Measurements from ENCODE around the gene LURAP1L. TPM values are rescaled to one million over a fixed set of nuclear protein-coding genes. Genes with fewer than 3 reads are reported as not detected.

LURAP1L gene
- total RNA-seq, 1 experiment from 2014 or later, result 0.13 TPM

DNA sequence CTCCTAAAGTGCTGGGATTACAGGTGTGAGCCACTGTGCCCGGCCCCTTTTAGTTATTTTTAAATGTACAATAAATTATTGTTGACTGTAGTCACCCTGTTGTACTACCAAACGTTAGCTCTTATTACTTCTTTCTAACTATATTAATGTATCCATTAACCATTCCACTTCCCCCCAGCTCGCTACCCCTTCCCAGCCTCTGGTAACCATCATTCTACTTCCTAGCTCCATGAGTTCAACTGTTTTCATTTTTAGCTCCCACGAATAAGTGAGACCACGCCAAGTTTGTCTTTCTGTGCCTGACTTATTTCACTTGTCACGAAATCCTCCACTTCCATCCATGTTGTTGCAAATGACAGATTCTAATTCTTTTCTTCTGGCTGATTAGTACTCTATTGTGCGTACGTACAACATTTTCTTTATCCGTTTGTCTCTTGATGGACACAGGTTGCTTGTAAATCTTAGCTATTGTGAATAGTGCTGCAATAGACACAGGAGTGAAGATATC, 6.5 kb downstream of the LURAP1L start:
- Histone ChIP-seq H4K5ac (ENCODE audit: insufficient read length, low read depth, low read length) (no peak overlapping the region), H4K20me1 (ENCODE audit: control insufficient read depth, insufficient read depth, insufficient read length) (no peaks in the 10 kb centered on the region), H3K27ac (ENCODE audit: insufficient read length, low read depth, low read length) (no peak overlapping the region), H3K9me3 (ENCODE audit: control insufficient read depth, low read depth, low read length) (no peaks in the 10 kb centered on the region), H2BK12ac (ENCODE audit: insufficient read length, low read depth, low read length) (no peak overlapping the region), H2BK120ac (ENCODE audit: low read depth, low read length, poor library complexity, severe bottlenecking) (no peak overlapping the region), H3K79me2 (ENCODE audit: insufficient read depth, low read length) (no peaks in the 10 kb centered on the region), H4K91ac (ENCODE audit: insufficient read length, low read depth, low read length) (no peak overlapping the region), H3K27me3 (ENCODE audit: insufficient read depth, low read length) (no peaks in the 10 kb centered on the region), H2AK5ac (ENCODE audit: insufficient read length, low read length) (no peak overlapping the region), H2BK5ac (ENCODE audit: insufficient read length, low read length) (no peak overlapping the region), H3K23ac (ENCODE audit: insufficient read length, low read depth, low read length) (no peak overlapping the region), H3K4ac (ENCODE audit: low read depth, low read length) (no peak overlapping the region), H3T11ph (ENCODE audit: low read length) (no peak overlapping the region), H3K79me1 (ENCODE audit: insufficient read depth, low read depth, low read length, poor library complexity, severe bottlenecking) (no peaks in the 10 kb centered on the region), H3K4me1 (ENCODE audit: insufficient read depth, low read length) (no peaks in the 10 kb centered on the region), H3K14ac (ENCODE audit: insufficient read depth, low read length) (no peak overlapping the region), H2BK20ac (ENCODE audit: low read depth, low read length, poor library complexity, severe bottlenecking) (no peak overlapping the region), H4K8ac (replicated peaks; ENCODE audit: insufficient read length, low read depth, low read length) (no peak overlapping the region), H3K23me2 (ENCODE audit: insufficient read length, low read depth, low read length, poor library complexity, severe bottlenecking) (no peaks in the 10 kb centered on the region), H3K56ac (ENCODE audit: insufficient read length, low read depth, low read length) (no peak overlapping the region), H2BK15ac (ENCODE audit: low read depth, low read length) (no peak overlapping the region), H3K18ac (ENCODE audit: insufficient read length, low read depth, low read length) (no peak overlapping the region), H2AFZ (ENCODE audit: low read length) (no peak overlapping the region), H3K4me2 (ENCODE audit: insufficient read depth, insufficient read length, low read length) (no peak overlapping the region), H3K9ac (ENCODE audit: extremely low read depth, insufficient read length, low read length) (no peak overlapping the region)
- Mint-ChIP-seq H3K4me3 (no peak overlapping the region), H3K27me3 (ENCODE audit: low read depth) (peaks cover 10% of the 10 kb centered on the region), H3K9me3 (no peaks in the 10 kb centered on the region; a peak in 1 of 5 replicates), H3K4me1 (peaks cover 0 to 6% of the 10 kb centered on the region in 2 experiments; a peak in 2 of 4 replicates), H3K36me3 (ENCODE audit: insufficient read depth in 1 of 3, low read depth in 3 of 3) (no peaks in the 10 kb centered on the region; a peak in 3 of 7 replicates), H3K27ac (no peak overlapping the region)
- WGBS (ENCODE audit: extremely low coverage, insufficient read length, low lambda C conversion rate), result no CpG with 5 or more reads among the region's 9 CpGs
- no peak for DNase-seq
- TF ChIP-seq CTCF (conservative IDR thresholded peaks at IDR 0.05), result no peak

Data from H9 (cell line).